GM23338 (cell line): ENCODE measurements around the gene SNAP25. TPM values are rescaled to one million over a fixed set of nuclear protein-coding genes. Genes with fewer than 3 reads are reported as not detected.

Experiments
- CREB1 ChIP-seq: fragments of 250-450 bp; sonication (Bioruptor Pico); IDR thresholded peaks from 2 replicates; pipeline ENCODE4 v1.5.0; 2020; ENCODE audit warnings: low read depth, mild to moderate bottlenecking, moderate library complexity
- CTCF ChIP-seq, 2 experiments: fragments of 200-600 bp in 1 of 2; sonication (generic) in 1 of 2; conservative IDR thresholded peaks; 2 replicates each; pipeline versions ENCODE4 v1.5.1 to v1.6.1; 2016 to 2017; ENCODE audit warnings: antibody characterized with exemption in 2 of 2, low read depth in 2 of 2, mild to moderate bottlenecking in 2 of 2, moderate library complexity in 1 of 2
- ETS1 ChIP-seq: IDR thresholded peaks from 2 replicates; pipeline ENCODE4 v1.6.1; 2016; ENCODE audit warnings: antibody characterized with exemption
- EZH2 ChIP-seq: fragments of 200-600 bp; sonication (generic); IDR thresholded peaks from one replicate; pipeline ENCODE4 v1.8.0; 2017; ENCODE audit warnings: antibody characterized with exemption, mild to moderate bottlenecking, low read depth; ENCODE audit not compliant: unreplicated experiment
- EZH2phosphoT487 ChIP-seq: fragments of 200-600 bp; sonication (generic); IDR thresholded peaks from one replicate; pipeline ENCODE4 v1.8.1; 2018; ENCODE audit warnings: antibody characterized with exemption; ENCODE audit not compliant: unreplicated experiment
- JUNB ChIP-seq: IDR thresholded peaks from one replicate; pipeline ENCODE4 v1.6.1; 2016; ENCODE audit warnings: antibody characterized with exemption; ENCODE audit not compliant: unreplicated experiment
- NANOG ChIP-seq: IDR thresholded peaks from 2 replicates; pipeline ENCODE4 v1.6.1; 2016; ENCODE audit warnings: antibody characterized with exemption, borderline replicate concordance
- POLR2AphosphoS5 ChIP-seq: IDR thresholded peaks from 2 replicates; pipeline ENCODE4 v1.6.1; 2016; ENCODE audit warnings: antibody characterized with exemption, low read depth
- ZNF114 ChIP-seq: fragments of 250-450 bp; sonication (Bioruptor Pico); IDR thresholded peaks from 2 replicates; pipeline ENCODE4 v1.5.0; 2020; ENCODE audit warnings: mild to moderate bottlenecking, moderate library complexity
- ZNF331 ChIP-seq: fragments of 250-450 bp; sonication (Bioruptor Pico); IDR thresholded peaks from 2 replicates; pipeline ENCODE4 v1.5.0; 2020; ENCODE audit warnings: low read depth, mild to moderate bottlenecking, moderate library complexity
- ZNF462 ChIP-seq: fragments of 250-450 bp; sonication (Bioruptor Pico); IDR thresholded peaks from 2 replicates; pipeline ENCODE4 v1.5.0; 2020; ENCODE audit warnings: mild to moderate bottlenecking, moderate library complexity
- polyA plus RNA-seq: library from polyadenylated mRNA; unstranded; fragments of >200 nt; fragmentation: Nextera tagmentation; extraction: Ambion mirVana; gene quantifications from 2 replicates; pipeline ENCODE4 v1.2.1, GENCODE V29; 2016
- total RNA-seq: library from RNA; depleted of rRNA; stranded (reverse); fragments of >200 nt; shearing (Covaris generic); gene quantifications from 2 replicates; pipeline ENCODE4 v1.2.3, GENCODE V29; 2014

SNAP25 gene
- total and polyA plus RNA-seq, 2 experiments from 2014 or later = 0.82 to 1.3 TPM

GRCh38 chr20:10342152-10342551 lies 123.5 kb downstream of the SNAP25 start (continued):
- TF ChIP-seq ZNF462 = no peak
- no peak for TF ChIP-seq JUNB
- TF ChIP-seq NANOG = no peak
- no peak for TF ChIP-seq CREB1 (CRISPR knock-in tag)
- no peak for TF ChIP-seq ZNF114 (CRISPR knock-in tag)
- no peak for TF ChIP-seq ETS1
- TF ChIP-seq ZNF331 (CRISPR knock-in tag) = no peak
- no peak for TF ChIP-seq EZH2phosphoT487
- TF ChIP-seq CTCF (conservative IDR thresholded peaks at IDR 0.05; ENCODE audit: low read depth in 2 of 2) = no peak
- TF ChIP-seq POLR2AphosphoS5 = no peak
- TF ChIP-seq EZH2 = no peak
